H1 (cell line): Measurements from ENCODE around the gene PAX9. TPM values are rescaled to one million over a fixed set of nuclear protein-coding genes. Genes with fewer than 3 reads are reported as not detected.

Experiments used
- RNF2 ChIP-seq: fragments of 200-900, 300-1000 bp; sonication (generic); IDR thresholded peaks from 2 replicates; pipeline ENCODE4 v1.7.1; 2016; ENCODE audit warnings: borderline replicate concordance, low read depth, mild to moderate bottlenecking, antibody characterized with exemption, low read length; ENCODE audit not compliant: poor library complexity, severe bottlenecking; ENCODE audit errors: missing control alignments
- SAP30 ChIP-seq: fragments of 300-600 bp; sonication (generic); IDR thresholded peaks from 2 replicates; pipeline ENCODE4 v1.7.1; 2012; ENCODE audit warnings: low read length, moderate library complexity, mild to moderate bottlenecking, inconsistent platforms; ENCODE audit not compliant: insufficient read depth, insufficient replicate concordance
- polyA plus RNA-seq, 7 experiments: library from polyadenylated mRNA; depleted of rRNA in 3 of 7; stranded (reverse) in 5 of 7; unstranded in 2 of 7; fragments of >200 nt in 5 of 7; fragments of 200-250 nt in 2 of 7; gene quantifications; 1 replicate in 5 of 7; 2 replicates in 1 of 7; 4 replicates in 1 of 7; pipeline versions ENCODE4 v1.2.1 to v1.2.3, GENCODE V29; 2011 to 2013; ENCODE audit warnings: missing spikeins in 2 of 7, mixed read lengths in 2 of 7
- total RNA-seq: library from RNA; stranded (reverse); fragmentation: NEBNext Ultra II Directional; extraction: Animal tissue kit (Norgen Biotek cat#: 25700); gene quantifications from 2 replicates; pipeline ENCODE4 v1.2.1, GENCODE V29; 2021

The PAX9 gene
- total and polyA plus RNA-seq, 2 of the 8 experiments (the other 6 are each of a cell fraction or from before 2014, with no cell fraction given), result 0.05 TPM; not detected in 1

- TF ChIP-seq RNF2, result no peak
- no peak for TF ChIP-seq SAP30
These were observed 13.9 kb downstream of the PAX9 start (continued) for GRCh38 chr14:36675581-36675980.
